ACHN (cell line): ENCODE data around the gene BCL11B.

ENCODE experiments used
- DNase-seq: peaks from one replicate; pipeline ENCODE4 v3.0.0-alpha.2; 2015
- in situ Hi-C: cut with HindIII; loops from 2 replicates; pipeline ENCODE4 v1.10.0; 2017; ENCODE audit warnings: low sequenced_read_pairs, low pct_ligation_motif_present, low pct_unique_long_range_greater_than_20kb

The BCL11B gene

GRCh38 chr14:99124482-99125105, 147.4 kb downstream of the BCL11B start:
- no peak for DNase-seq
- in situ Hi-C loops: no loop called here

- in situ Hi-C loops: no loop called here
- DNase-seq: no peak
Measured at GRCh38 chr14:99123208-99123870, 148.7 kb downstream of the BCL11B start.

- DNase-seq: no peak
Measured at GRCh38 chr14:99122521-99123125, 149.4 kb downstream of the BCL11B start.

GRCh38 chr14:99121319-99121875, 150.6 kb downstream of the BCL11B start:
- in situ Hi-C loops: no loop called here

More at GRCh38 chr14:99122521-99123125, 149.4 kb downstream of the BCL11B start:
- in situ Hi-C loops: no loop called here

GRCh38 chr14:99120526-99121318, 151.3 kb downstream of the BCL11B start:
- in situ Hi-C loops: no loop called here
- no peak for DNase-seq

More at GRCh38 chr14:99121319-99121875, 150.6 kb downstream of the BCL11B start:
- no peak for DNase-seq

- in situ Hi-C loops: no loop called here
- DNase-seq: no peak
Measured at GRCh38 chr14:99119554-99120525, 152.2 kb downstream of the BCL11B start.
